GM10266 (cell line): Measurements from ENCODE around the gene RETREG1.

Experiments used
- DNase-seq: peaks from one replicate; pipeline ENCODE4 v3.0.0; 2012; ENCODE audit errors: extremely low spot score
- CTCF ChIP-seq: IDR thresholded peaks from 2 replicates; pipeline ENCODE4 v1.5.1; 2012; ENCODE audit warnings: mild to moderate bottlenecking, low read depth; ENCODE audit not compliant: control insufficient read depth, insufficient read depth; ENCODE audit errors: missing control alignments

The RETREG1 gene

GRCh38 chr5:16572289-16573015 lies 44.3 kb downstream of the RETREG1 start:
- no peak for TF ChIP-seq CTCF
- DNase-seq, result no peak

- TF ChIP-seq CTCF, result no peak
- DNase-seq, result no peak
These were observed 45.8 kb downstream of the RETREG1 start for GRCh38 chr5:16571016-16571415.

- TF ChIP-seq CTCF, result no peak
- no peak for DNase-seq
These were observed 46.5 kb downstream of the RETREG1 start for GRCh38 chr5:16570121-16570815.

- no peak for DNase-seq
- TF ChIP-seq CTCF, result no peak
These were observed 47.8 kb downstream of the RETREG1 start for GRCh38 chr5:16568875-16569580.

GRCh38 chr5:16567365-16567764 lies 49.4 kb downstream of the RETREG1 start:
- no peak for DNase-seq
- no peak for TF ChIP-seq CTCF

- no peak for DNase-seq
- no peak for TF ChIP-seq CTCF
These were observed 51.7 kb downstream of the RETREG1 start for GRCh38 chr5:16565118-16565517.
